ENCODE measurements around the gene SLC40A1.

- TF ChIP-seq CTCF (conservative IDR thresholded peaks at IDR 0.05; ENCODE audit: low read depth, low read length): no peak
- TF ChIP-seq EZH2phosphoT487 (IDR thresholded peaks at IDR 0.05; ENCODE audit: borderline replicate concordance, low read length): no peak
- TF ChIP-seq EZH2 (IDR thresholded peaks at IDR 0.05; ENCODE audit: low read length, unreplicated experiment): no peak
Measured at GRCh38 chr2:189517847-189518535, 62.6 kb downstream of the SLC40A1 start.

Measured in PC-3 (cell line).